IPS-NIHi7 (cell line): ENCODE data around the gene MT1A.
"Not testable (repeated sequence)": the region's sequence is repeated elsewhere in the genome, so short reads cannot be mapped to it uniquely, and the experiment has no call there.

Experiments
- DNase-seq: peaks from one replicate; pipeline ENCODE4 v3.0.0; 2012; ENCODE audit warnings: mixed read lengths; ENCODE audit errors: extremely low spot score

The MT1A gene

DNA sequence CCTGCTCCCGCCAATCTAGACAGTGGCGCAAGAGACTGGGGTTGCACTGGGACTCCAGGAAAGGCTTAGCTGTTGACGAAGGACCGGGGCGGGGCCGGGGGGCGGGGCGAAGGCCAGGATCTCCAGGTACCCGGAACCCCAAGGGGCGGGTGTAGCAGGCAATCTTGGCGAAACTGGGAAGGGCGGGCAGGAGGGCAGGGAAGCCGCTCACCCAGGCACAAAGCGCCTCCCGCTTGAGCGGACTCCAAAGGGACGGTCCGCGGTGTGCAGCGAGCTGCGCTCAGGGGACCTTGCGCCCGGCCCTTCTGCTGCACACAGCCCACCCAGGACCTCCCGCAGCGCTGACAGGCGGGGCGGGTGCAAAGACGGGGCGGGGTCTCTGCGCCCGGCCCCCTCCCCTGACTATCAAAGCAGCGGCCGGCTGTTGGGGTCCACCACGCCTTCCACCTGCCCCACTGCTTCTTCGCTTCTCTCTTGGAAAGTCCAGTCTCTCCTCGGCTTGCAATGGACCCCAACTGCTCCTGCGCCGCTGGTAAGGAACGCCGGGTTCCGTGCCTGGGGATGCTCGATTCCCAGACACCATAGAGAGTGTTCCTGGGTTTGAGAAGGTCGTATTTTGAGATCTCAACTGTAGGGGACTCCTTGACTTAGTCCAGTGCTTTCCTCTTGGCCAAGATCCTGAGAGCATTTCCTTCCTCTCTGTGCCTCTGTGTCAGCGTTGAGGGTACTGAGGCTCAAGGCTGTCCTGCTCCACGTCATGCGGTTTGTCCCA lies 19.3 kb downstream of the MT1A start, which contains the start of gene MT1F:
Gene MT1F (plus strand): TSS at position 405 of the 772 bp plus-strand sequence. CDS start 100 bp downstream, at position 505.
- DNase-seq, result peak; percentile 86

DNA sequence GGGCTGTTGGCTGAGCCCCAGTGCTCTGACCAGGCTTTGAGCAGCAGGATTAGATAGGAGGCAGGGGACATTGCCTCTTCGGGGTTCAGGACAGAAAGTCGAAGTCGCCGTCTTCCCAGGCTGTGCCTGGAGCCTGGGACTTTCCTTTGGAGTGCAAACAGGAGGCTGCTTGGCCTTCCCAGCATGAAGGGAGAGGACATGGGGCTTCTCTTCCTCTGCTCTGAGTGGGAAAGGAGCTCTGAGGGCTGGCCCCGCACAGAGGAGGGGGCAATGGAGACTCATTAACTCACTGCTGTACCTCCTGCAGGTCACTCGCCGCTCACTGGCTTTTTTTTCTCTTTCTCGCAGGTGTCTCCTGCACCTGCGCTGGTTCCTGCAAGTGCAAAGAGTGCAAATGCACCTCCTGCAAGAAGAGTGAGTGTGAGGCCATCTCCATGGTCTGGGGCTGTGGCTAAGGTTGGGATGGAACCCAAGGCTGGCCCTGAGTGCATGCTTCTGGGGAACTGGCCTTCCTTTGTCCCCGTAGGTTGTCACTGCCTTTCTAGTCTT lies 19.9 kb downstream of the MT1A start:
- no peak for DNase-seq

DNA sequence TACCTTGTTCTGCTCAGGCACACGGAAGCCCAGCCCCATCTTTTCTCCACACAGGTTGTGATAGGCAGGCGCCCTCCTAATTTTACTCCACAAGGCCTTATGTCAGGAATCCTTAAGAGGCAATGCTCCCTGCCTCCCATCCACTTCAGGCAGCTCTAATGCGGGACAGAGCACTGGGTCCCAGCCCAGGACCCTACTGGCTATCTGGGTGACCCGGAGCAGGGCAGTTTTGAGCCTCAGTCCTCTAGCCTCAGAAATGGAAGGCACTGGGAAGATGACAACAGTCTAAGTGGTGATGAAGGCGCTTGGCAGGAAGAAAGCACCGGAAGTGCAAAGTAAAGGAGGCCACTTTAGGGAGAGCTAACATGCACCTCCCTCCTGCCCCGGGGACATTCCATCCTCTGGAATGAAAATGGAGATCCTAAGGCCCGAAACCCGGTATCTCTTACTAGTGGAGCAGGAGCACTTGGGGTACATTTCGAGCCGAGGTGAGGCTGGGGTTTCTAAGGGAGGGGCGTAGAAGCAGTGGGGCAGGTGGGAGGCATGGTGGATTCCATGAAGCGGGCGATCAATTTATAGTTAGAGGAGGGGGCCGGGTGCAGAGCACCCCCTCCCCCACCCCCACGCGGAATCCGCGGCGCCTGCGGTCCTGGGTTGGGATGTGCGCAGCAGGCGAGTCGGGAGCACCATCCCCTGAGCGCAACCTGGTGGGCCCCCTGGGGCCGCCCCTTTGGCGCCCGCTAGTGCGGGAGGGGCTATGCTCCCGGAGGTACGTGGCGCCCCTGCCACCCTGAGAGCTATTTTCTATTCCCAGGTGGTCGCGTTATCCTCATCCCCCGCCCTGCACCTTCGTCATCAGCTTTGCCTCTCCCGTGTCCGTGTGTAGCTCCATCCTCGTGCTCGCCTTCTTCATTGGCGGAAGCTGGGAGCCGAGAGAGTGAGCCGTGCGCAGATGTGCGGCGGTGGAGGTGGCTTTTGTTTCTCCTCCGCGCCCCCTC lies 24.2 kb downstream of the MT1A start:
- DNase-seq, result no peak

DNA sequence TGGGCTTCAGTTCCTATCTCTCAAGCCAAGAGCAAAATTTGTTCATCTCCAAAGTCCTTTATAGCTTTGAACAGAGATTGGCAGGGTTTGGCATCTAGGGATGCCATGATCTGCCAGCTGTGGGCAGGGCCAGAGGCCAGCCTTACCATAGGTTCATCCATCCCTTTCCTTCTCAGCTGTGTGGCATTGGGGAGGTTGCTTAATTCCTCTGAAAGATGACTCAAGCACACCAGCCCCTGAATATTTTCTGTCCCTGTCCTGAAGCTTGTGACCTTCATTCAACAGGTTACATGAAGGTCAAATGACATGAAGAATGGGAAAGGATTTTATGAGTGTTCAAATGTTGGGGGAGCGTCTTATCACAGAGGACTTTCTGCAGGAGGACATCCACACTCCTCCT lies 26.0 kb downstream of the MT1A start:
- DNase-seq, result no peak

GRCh38 chr16:56665286-56666261 lies 27.1 kb downstream of the MT1A start:
- DNase-seq, result not testable (repeated sequence)

DNA sequence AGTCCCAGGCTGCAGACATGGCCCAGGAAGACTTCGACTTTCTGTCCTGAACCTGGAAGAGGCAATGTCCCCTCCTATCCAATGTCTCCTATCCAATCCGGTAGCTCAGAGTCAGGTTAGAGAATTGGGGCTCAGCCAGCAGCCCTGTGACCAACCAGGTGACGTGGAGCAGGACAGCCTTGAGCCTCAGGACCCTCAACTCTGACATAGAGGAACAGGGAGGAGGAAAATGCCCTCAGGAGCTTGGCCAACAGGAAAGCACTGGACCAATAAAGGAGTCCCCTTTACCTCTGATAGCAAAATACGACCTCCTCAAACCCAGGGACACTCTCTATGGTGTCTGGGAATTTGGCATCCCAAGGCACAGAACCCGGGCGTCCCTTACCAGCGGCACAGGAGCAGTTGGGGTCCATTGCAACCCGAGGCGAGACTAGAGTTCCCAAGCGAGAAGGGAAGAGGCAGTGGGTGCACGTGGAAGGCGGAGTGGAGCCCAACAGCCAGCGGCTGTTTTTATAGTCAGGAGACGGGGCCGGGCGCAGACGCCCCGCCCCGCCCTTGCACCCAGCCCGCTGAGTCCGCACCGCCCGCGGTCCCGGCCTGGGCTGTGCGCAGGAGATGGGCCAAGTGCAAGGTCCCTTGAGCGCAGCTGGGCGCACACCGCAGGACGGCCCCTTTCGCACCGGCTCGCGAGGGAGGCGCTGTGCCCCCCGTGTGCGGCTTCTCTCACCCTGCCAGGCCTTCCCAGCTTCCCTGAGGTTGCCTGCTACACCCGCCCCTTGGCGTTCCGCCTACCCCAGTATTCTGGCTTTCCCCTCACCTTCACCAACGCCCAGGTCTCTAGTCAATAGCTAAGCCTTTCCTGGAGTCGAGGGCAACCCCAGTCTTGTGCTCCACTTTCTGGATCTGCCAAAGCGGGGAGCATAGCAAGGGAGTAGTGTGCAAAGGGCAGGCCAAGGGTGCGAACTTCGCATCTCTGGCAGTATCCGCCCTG lies 29.4 kb downstream of the MT1A start, which contains the start of gene MT1G:
Gene MT1G (minus strand): TSS at position 485 of the 991 bp plus-strand sequence. CDS start 72 bp downstream, at position 413.
- no peak for DNase-seq

- DNase-seq, result no peak
These were observed 30.8 kb downstream of the MT1A start, which contains the start of gene MT1H for GRCh38 chr16:56669005-56669839. MT1H (plus strand) TSS chr16:56669814; CDS start chr16:56669885, 71 bp downstream.

GRCh38 chr16:56669840-56670619 lies 31.6 kb downstream of the MT1A start:
- DNase-seq, result no peak

DNA sequence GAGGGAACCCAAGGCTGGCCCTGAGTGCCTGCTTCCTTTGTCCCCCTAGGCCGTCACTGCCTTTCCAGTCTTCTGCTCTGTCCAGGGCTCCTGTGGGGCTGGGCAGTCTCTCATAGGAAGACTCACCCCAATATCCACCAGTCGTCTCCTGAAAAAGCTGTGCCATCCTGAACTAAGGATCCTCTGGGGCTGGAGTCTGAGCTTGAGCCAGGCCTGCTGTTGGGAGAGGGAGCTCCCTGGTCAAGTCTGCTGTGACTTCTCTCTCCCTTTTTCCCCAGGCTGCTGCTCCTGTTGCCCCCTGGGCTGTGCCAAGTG lies 32.1 kb downstream of the MT1A start:
- no peak for DNase-seq

DNA sequence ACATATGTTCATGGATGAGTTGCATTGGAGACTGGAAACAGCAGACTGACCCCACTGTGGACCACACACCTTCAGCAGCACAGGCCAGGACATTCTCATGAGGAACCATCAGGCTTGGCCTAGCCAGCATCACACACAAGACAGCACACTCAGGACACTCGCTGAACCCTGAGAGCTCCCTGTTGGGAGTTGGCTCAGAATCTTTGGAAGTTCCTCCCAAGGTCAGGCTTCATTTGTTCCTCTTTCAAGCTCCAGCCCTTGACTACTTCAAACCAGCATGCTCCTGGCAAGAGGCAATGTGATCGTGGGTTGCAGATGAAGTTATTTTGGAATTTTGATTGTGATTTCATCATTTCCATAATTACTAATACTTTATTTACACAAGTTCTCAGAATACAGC lies 33.2 kb downstream of the MT1A start:
- not testable (repeated sequence) for DNase-seq

DNA sequence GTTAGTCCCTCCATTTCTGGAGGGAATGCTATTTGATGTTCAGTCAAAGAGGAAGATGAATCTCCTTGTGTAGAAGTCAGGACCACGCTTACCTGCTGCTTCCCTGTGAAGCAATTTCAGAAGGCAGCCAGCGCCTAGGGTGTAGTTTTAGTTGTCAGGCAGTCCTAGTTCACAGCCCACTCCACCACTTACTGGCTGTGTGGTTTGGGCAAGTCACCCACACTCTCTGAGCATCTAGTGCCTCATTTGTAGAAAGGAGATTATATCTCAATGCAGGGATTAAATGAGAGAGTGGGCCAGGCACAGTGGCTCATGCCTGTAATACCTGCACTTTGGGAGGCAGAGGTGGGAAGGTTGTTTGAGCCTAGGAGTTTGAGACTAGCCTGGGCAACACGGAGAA lies 33.7 kb downstream of the MT1A start:
- DNase-seq, result not testable (repeated sequence)

- no peak for DNase-seq
These were observed 34.5 kb downstream of the MT1A start for GRCh38 chr16:56672761-56673536.

GRCh38 chr16:56673921-56674320 lies 35.5 kb downstream of the MT1A start:
- DNase-seq, result no peak

GRCh38 chr16:56674570-56674969 lies 36.1 kb downstream of the MT1A start:
- not testable (repeated sequence) for DNase-seq

DNA sequence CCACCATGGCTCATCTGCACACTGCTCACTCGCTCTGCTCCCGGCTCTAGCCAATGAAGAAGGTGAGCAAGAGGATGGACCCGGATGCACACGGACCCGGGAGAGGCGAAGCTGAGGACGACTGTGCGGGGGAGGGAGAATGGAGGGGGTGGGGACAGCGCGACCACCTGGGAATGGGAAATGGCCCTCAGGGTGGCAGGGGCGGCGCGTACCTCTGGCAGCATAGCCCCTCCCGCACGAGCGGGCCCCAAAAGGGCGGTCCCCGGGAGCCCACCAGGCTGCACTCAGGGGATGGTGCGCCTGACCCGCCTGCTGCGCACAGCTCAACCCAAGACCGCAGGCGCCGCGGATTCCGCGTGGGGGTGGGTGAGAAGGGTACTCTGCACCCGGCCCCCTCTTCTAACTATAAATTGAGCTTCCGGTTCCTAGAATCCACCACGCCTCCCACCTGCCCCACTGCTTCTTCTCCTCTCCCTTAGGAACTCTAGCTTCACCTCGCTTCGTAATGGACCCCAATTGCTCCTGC lies 37.3 kb downstream of the MT1A start:
- DNase-seq, result no peak

- no peak for DNase-seq
These were observed 39.0 kb downstream of the MT1A start for GRCh38 chr16:56677474-56677873.
